Calu3 (cell line): ENCODE measurements around the gene ATP13A3. TPM values are rescaled to one million over a fixed set of nuclear protein-coding genes. Genes with fewer than 3 reads are reported as not detected.

ENCODE experiments used
- BruUV-seq: library from RNA; stranded (reverse); fragments of 400-500 nt; replicated peaks from 2 replicates; lab custom pipeline; 2021; lab: Mats Ljungman, UMichigan
- CTCF ChIA-PET: fragments of 300-600 bp; sonication (Branson Sonifier 250); formaldehyde crosslinking; loops from one replicate; lab custom pipeline; 2022; ENCODE audit warnings: antibody characterized with exemption; lab: Charles Lee
- DNase-seq: peaks from one replicate; pipeline ENCODE4 v3.0.0; 2022
- H3K27ac Mint-ChIP-seq: one replicate; pipeline ENCODE4 v1.8.0; 2022; ENCODE audit warnings: mixed read lengths; ENCODE audit not compliant: unreplicated experiment
- H3K27me3 Mint-ChIP-seq: one replicate; pipeline ENCODE4 v1.8.0; 2022; ENCODE audit warnings: mixed read lengths; ENCODE audit not compliant: unreplicated experiment
- H3K36me3 Mint-ChIP-seq: one replicate; pipeline ENCODE4 v1.8.0; 2022; ENCODE audit warnings: mild to moderate bottlenecking, moderate library complexity, mixed read lengths; ENCODE audit not compliant: insufficient read depth, unreplicated experiment
- H3K4me1 Mint-ChIP-seq: one replicate; pipeline ENCODE4 v1.8.0; 2022; ENCODE audit warnings: mild to moderate bottlenecking, low read depth, mixed read lengths; ENCODE audit not compliant: unreplicated experiment
- H3K4me3 Mint-ChIP-seq: one replicate; pipeline ENCODE4 v1.8.0; 2022; ENCODE audit warnings: mild to moderate bottlenecking, low read depth, moderate library complexity, mixed read lengths; ENCODE audit not compliant: unreplicated experiment
- H3K9me3 Mint-ChIP-seq: one replicate; pipeline ENCODE4 v1.8.0; 2022; ENCODE audit warnings: low read depth, mixed read lengths; ENCODE audit not compliant: unreplicated experiment
- CTCF ChIP-seq: fragments of 200-600 bp; IDR thresholded peaks from one replicate; pipeline ENCODE4 v1.8.0; 2022; ENCODE audit warnings: antibody characterized with exemption; ENCODE audit not compliant: unreplicated experiment
- intact Hi-C: fragments of 100-400 bp; cut with micrococcal nuclease; formaldehyde crosslinking; loops from one replicate; pipeline ENCODE4 v1.10.0; 2022; ENCODE audit not compliant: unreplicated experiment
- total RNA-seq: library from RNA; stranded (reverse); gene quantifications from 2 replicates; pipeline ENCODE4 v1.2.3, GENCODE V29; 2022

The ATP13A3 gene
- total RNA-seq, 1 experiment from 2014 or later: 229 TPM

GRCh38 chr3:194508491-194509453, 22.0 kb upstream of the ATP13A3 start:
- no TSS peak for BruUV-seq
- no peak for TF ChIP-seq CTCF
- H3K4me1 Mint-ChIP-seq: peaks cover 7% of the 10 kb centered on the region
- H3K36me3 Mint-ChIP-seq: no peaks in the 10 kb centered on the region
- intact Hi-C loops: no loop called here
- no peak for DNase-seq
- H3K27me3 Mint-ChIP-seq: no peaks in the 10 kb centered on the region
- CTCF ChIA-PET: interaction anchor here (1.6 kb wide), 1 partner anchor 65 kb away, joined by 4 read pairs; no protein-coding TSS in a partner anchor
- no peak overlapping the region for H3K27ac Mint-ChIP-seq
- no peaks in the 10 kb centered on the region for H3K9me3 Mint-ChIP-seq
- H3K4me3 Mint-ChIP-seq: no peak overlapping the region

- CTCF ChIA-PET: interaction anchor here (1.0 kb wide), 1 partner anchor 29 kb away, joined by 3 read pairs; no protein-coding TSS in a partner anchor
- DNase-seq: no peak
- TF ChIP-seq CTCF: no peak
- H3K27ac Mint-ChIP-seq: no peak overlapping the region
- H3K4me3 Mint-ChIP-seq: no peak overlapping the region
- H3K27me3 Mint-ChIP-seq: no peaks in the 10 kb centered on the region
- no peaks in the 10 kb centered on the region for H3K9me3 Mint-ChIP-seq
- BruUV-seq: no TSS peak
- intact Hi-C loops: no loop called here
- peaks cover under 1% of the 10 kb centered on the region for H3K4me1 Mint-ChIP-seq
- H3K36me3 Mint-ChIP-seq: no peaks in the 10 kb centered on the region
Measured at GRCh38 chr3:194507571-194507970, 20.8 kb upstream of the ATP13A3 start.

GRCh38 chr3:194505791-194506415, 19.1 kb upstream of the ATP13A3 start:
- Mint-ChIP-seq H3K9me3 (no peaks in the 10 kb centered on the region), H3K27me3 (no peaks in the 10 kb centered on the region), H3K36me3 (no peaks in the 10 kb centered on the region), H3K27ac (no peak overlapping the region), H3K4me1 (no peaks in the 10 kb centered on the region), H3K4me3 (no peak overlapping the region)
- intact Hi-C loops: no loop called here
- no peak for TF ChIP-seq CTCF
- no peak for DNase-seq
- BruUV-seq: no TSS peak
- CTCF ChIA-PET: interaction anchor here (0.5 kb wide), 1 partner anchor 21 kb away, joined by 4 read pairs; no protein-coding TSS in a partner anchor

GRCh38 chr3:194504861-194505260, 18.1 kb upstream of the ATP13A3 start:
- H3K4me3 Mint-ChIP-seq: no peak overlapping the region
- CTCF ChIA-PET: no interaction called here
- DNase-seq: no peak
- no peaks in the 10 kb centered on the region for H3K9me3 Mint-ChIP-seq
- intact Hi-C loops: no loop called here
- H3K4me1 Mint-ChIP-seq: no peaks in the 10 kb centered on the region
- TF ChIP-seq CTCF: no peak
- no peaks in the 10 kb centered on the region for H3K27me3 Mint-ChIP-seq
- no peaks in the 10 kb centered on the region for H3K36me3 Mint-ChIP-seq
- BruUV-seq: no TSS peak
- no peak overlapping the region for H3K27ac Mint-ChIP-seq
